Stimulated activated CD4-positive, alpha-beta T cell treated with anti-CD3 and anti-CD28 coated beads, Interleukin-12 subunit alpha, Interleukin-12 subunit beta, amount 100 ng/mL, for 48 hours (primary cell): Measurements from ENCODE around the gene HOXA11.

ENCODE experiments used
- DNase-seq, 3 donors: peaks; one replicate each; pipeline ENCODE4 v3.0.0-alpha.2; 2020; ENCODE audit warnings: low read depth in 2 of 3, low spot score in 1 of 3

The HOXA11 gene

DNA sequence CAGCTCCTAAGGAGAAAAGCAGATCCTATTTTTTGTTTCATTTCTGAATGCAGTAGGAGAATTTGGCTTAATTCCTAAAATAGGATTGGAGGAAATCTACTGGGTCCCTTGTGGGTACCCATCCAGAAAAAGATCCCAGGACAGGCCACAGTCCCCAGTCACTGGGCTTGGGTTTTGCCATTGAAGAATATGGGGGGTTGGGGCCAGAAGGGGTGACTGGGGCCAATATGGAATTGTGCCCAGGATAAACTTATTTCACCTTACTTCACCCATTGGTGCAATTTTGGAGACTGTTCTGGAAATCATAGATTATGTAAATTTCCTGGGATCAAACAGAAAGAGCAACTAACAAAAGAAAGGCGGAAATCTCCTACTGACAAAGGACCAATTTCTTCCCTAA is 46.6 kb downstream of the HOXA11 start:
- no peak for DNase-seq

DNA sequence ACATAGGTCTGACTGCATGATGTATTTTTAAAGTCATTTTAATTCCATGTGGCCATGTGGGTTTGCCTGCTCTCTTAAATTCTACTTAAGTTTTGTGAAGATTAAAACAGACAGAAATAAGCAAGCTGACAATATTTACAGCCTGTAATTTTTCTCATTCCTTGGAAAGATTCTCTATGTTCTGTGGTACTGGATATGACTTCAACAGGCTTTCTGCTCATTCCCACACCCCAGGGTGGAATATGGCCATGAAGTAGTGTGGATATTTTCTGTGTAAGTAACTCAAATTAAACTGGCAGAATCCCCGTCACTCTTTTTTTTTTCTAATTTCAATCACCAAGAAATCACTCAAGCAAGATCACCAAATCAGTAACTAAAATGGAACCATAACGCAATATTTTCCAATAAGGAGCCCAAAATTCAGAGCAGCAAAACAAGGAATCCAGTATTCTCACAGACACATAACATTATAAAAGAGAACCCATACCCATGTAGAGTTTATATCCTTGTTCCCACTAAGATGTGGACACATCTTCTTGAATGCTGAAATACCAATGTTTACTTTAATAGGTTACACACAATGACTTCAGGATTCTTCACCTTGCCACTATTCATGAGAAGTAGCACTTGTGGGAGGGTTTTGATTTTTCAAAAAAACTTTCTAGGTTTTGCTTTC is 47.3 kb downstream of the HOXA11 start:
- no peak for DNase-seq

DNA sequence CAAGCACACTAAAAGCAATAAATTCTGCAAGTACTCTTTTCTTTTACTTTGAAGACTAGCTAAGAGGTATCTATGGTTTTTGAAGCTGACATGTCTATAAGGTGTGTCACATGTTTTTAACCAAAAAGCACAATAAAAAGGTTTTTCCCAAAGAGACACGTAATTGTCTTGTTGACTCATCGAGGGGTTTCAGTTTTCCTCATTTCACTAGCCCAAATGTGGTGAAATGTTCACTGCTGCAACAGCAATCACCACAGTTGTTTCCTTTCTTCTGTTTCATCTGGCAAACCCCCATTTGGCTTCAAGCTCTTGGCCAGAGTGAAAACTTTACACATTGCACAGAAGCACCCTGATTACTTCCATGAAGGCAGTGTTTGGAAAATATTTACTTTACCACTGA is 50.6 kb downstream of the HOXA11 start:
- no peak for DNase-seq

DNA sequence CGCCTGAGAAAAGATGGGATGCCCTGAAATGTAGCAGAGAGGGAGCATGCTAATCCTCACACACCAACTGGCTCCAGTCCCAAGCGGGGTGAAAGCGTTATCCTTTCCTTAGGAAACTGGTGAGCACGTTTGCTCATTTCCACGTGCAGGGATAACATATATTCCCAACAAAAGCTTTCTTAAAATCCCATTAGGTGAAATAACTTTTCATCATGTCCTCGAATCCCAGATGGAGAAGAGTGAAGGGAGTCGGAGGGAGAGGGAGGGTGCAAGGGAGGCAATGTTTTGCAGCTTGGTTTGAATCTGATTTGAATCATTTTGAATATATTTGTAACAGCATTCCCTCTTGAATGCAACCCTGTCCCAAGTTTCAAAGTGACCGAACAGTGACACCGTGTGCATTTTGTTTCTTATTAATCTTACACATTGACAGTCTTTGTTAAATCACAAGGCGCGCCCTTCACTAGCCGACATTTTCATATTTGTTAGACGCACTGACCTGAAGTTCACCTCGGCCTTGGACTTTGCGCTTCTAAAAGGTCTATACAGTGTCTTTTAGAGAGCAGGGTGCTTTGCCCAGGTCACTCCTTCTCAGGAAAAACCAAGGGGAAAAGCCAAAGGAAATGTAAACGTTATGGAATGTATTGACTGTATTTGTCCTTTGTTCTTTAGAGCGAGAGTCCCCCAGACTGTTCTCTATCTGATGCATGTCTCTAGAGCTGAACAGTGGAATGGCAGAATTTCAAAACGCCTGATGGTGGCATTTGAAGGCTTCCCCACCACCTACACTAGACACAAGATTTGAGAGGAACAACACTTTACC is 51.4 kb downstream of the HOXA11 start:
- DNase-seq = no peak

DNA sequence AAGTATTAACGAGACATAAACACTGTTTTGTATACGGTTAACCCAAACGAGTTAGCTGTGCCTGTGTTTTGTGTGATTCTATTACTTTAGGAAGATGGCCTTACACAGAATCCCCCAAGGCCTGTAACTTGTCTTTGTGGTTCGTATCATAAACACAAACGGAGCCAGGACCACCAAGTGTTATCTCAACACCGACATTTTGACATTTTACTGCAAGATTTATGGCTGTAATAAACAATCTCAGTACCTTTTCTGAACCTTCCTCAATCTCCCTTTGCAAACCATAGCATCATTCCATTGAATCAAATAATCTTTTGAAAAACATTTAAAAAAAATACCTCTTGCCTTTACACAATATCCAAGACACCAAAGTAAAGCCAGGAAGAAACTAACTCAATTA is 52.1 kb downstream of the HOXA11 start:
- no peak for DNase-seq

DNA sequence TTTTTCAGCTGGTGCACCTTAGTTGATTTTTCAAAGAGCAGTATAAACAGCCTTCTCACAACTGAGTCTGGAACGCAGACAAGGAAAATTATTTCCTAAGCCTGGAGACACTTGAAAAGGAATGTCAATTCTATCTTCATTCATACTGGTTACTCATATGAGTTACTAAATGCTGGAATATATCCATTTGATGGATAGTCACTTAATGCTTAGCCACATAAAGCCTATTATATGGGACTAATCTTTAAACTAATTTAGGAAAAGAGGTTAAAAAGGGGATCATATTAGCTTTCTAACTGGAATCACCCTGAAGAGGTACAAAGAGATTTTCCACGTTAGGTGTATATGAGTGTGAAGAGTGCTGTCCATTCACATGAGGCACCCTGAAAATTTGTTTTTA is 52.8 kb downstream of the HOXA11 start:
- DNase-seq = no peak

DNA sequence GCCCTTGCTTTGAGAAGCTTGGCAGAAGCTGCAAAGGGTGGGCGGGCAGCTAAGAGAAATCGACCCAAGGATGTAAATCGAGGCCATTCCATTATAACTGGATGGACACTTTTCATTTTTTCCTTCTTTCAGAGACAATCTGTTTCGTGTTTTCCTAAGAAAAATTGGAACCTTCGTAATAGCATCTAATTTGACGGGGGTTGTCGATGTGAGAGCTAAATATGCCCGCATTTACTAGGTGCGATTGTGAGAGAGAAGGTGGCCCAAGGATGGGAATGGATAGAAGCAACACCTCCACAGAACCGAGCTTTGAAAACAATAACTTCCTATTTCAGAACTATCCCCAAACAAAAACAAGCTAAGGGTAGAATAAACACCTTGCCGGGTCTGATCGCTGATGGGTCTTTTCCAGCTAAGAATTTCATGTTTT is 53.6 kb downstream of the HOXA11 start:
- DNase-seq = no peak
